ENCODE results near the gene NUDT14.

The NUDT14 gene

DNA sequence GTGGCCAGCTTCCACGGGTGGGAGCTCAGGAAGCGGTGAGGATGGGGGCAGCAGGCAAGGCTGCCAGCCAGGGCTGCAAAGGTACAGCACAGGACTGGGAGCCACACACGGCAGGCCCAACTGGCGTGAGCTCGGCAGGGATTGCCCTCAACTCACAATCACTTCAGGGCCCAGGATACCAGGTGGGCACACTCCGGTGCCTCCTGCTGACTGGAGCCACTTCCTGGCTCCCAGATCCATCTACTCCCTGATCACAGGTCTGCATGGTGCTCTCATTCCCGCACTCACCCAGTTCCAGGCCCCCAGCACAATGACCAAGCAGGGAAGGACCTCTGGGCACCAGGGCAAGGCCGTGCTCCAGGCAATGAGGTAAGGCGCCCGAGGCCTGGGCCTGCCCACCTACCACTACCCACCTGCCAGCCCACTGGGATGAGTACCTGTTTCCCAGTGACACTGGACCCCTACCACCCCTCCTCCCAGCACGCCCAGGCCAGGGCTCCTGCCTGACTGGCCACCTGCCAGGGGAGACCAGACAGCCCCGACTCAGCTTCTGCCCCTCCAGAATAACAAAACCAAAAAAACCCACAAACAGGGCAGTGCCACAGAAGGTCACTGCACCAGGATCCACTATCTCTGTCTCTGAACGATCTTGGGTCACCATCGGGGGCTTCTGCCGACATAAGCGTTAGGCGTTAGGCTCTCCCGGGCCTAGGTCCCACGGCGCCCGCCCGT, 14.4 kb downstream of the NUDT14 start (continued):
- TF ChIP-seq HOXC10 (CRISPR knock-in tag; IDR thresholded peaks at IDR 0.05), result no peak
- no peak for TF ChIP-seq SP3 (tag by site-specific recombination; IDR thresholded peaks at IDR 0.05)
- TF ChIP-seq, protein P1, sequence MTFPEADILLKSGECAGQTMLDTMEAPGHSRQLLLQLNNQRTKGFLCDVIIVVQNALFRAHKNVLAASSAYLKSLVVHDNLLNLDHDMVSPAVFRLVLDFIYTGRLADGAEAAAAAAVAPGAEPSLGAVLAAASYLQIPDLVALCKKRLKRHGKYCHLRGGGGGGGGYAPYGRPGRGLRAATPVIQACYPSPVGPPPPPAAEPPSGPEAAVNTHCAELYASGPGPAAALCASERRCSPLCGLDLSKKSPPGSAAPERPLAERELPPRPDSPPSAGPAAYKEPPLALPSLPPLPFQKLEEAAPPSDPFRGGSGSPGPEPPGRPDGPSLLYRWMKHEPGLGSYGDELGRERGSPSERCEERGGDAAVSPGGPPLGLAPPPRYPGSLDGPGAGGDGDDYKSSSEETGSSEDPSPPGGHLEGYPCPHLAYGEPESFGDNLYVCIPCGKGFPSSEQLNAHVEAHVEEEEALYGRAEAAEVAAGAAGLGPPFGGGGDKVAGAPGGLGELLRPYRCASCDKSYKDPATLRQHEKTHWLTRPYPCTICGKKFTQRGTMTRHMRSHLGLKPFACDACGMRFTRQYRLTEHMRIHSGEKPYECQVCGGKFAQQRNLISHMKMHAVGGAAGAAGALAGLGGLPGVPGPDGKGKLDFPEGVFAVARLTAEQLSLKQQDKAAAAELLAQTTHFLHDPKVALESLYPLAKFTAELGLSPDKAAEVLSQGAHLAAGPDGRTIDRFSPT (tag by site-specific recombination; IDR thresholded peaks at IDR 0.05), result peak; percentile 52; the same call in 1 of the 2 replicates
- no peak for TF ChIP-seq ZNF311 (tag by site-specific recombination; IDR thresholded peaks at IDR 0.05; ENCODE audit: borderline replicate concordance)
- TF ChIP-seq, protein P2, sequence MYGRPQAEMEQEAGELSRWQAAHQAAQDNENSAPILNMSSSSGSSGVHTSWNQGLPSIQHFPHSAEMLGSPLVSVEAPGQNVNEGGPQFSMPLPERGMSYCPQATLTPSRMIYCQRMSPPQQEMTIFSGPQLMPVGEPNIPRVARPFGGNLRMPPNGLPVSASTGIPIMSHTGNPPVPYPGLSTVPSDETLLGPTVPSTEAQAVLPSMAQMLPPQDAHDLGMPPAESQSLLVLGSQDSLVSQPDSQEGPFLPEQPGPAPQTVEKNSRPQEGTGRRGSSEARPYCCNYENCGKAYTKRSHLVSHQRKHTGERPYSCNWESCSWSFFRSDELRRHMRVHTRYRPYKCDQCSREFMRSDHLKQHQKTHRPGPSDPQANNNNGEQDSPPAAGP (tag by site-specific recombination; IDR thresholded peaks at IDR 0.05), result peak; percentile 70
- TF ChIP-seq ZNF366 (tag by site-specific recombination; conservative IDR thresholded peaks at IDR 0.05), result no peak
- peak; percentile 3; the same call in 1 of the 2 replicates for TF ChIP-seq GLIS2 (tag by site-specific recombination; IDR thresholded peaks at IDR 0.05)
- no peak for TF ChIP-seq ZNF548 (tag by site-specific recombination; IDR thresholded peaks at IDR 0.05)
- no peak for TF ChIP-seq ZNF510 (tag by site-specific recombination; IDR thresholded peaks at IDR 0.05; ENCODE audit: insufficient replicate concordance)
- TF ChIP-seq ZNF701 (tag by site-specific recombination; IDR thresholded peaks at IDR 0.05), result no peak
- TF ChIP-seq ZNF626 (tag by site-specific recombination; IDR thresholded peaks at IDR 0.05), result no peak
- no peak for TF ChIP-seq ZNF426 (tag by site-specific recombination; IDR thresholded peaks at IDR 0.05)
- peak; percentile 30; the same call in 1 of the 2 replicates for TF ChIP-seq EGR2 (tag by site-specific recombination; IDR thresholded peaks at IDR 0.05; ENCODE audit: low read depth)
- TF ChIP-seq IKZF3 (tag by site-specific recombination; IDR thresholded peaks at IDR 0.05), result 0 out of 2 replicates have a peak, but pooled peaks have one; percentile 36
- TF ChIP-seq ZNF596 (tag by site-specific recombination; IDR thresholded peaks at IDR 0.05), result no peak
- TF ChIP-seq ZNF112 (tag by site-specific recombination; IDR thresholded peaks at IDR 0.05), result no peak
- TF ChIP-seq, protein P3, sequence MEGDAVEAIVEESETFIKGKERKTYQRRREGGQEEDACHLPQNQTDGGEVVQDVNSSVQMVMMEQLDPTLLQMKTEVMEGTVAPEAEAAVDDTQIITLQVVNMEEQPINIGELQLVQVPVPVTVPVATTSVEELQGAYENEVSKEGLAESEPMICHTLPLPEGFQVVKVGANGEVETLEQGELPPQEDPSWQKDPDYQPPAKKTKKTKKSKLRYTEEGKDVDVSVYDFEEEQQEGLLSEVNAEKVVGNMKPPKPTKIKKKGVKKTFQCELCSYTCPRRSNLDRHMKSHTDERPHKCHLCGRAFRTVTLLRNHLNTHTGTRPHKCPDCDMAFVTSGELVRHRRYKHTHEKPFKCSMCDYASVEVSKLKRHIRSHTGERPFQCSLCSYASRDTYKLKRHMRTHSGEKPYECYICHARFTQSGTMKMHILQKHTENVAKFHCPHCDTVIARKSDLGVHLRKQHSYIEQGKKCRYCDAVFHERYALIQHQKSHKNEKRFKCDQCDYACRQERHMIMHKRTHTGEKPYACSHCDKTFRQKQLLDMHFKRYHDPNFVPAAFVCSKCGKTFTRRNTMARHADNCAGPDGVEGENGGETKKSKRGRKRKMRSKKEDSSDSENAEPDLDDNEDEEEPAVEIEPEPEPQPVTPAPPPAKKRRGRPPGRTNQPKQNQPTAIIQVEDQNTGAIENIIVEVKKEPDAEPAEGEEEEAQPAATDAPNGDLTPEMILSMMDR (tag by site-specific recombination; IDR thresholded peaks at IDR 0.05), result no peak
- peak; percentile 74 for TF ChIP-seq ZBTB8A (tag by site-specific recombination; IDR thresholded peaks at IDR 0.05)
- TF ChIP-seq, protein P4, sequence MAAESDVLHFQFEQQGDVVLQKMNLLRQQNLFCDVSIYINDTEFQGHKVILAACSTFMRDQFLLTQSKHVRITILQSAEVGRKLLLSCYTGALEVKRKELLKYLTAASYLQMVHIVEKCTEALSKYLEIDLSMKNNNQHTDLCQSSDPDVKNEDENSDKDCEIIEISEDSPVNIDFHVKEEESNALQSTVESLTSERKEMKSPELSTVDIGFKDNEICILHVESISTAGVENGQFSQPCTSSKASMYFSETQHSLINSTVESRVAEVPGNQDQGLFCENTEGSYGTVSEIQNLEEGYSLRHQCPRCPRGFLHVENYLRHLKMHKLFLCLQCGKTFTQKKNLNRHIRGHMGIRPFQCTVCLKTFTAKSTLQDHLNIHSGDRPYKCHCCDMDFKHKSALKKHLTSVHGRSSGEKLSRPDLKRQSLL (tag by site-specific recombination; IDR thresholded peaks at IDR 0.05), result no peak
- no peak for TF ChIP-seq REPIN1 (tag by site-specific recombination; IDR thresholded peaks at IDR 0.05; ENCODE audit: low read depth)
- TF ChIP-seq ZNF791 (tag by site-specific recombination; IDR thresholded peaks at IDR 0.05), result no peak
- peak; percentile 44; the same call in 1 of the 2 replicates for TF ChIP-seq ZBTB20 (tag by site-specific recombination; IDR thresholded peaks at IDR 0.05)
- TF ChIP-seq ZBTB48 (tag by site-specific recombination; IDR thresholded peaks at IDR 0.05), result no peak; the same call in 1 of the 2 replicates
- no peak for TF ChIP-seq ZNF184 (tag by site-specific recombination; IDR thresholded peaks at IDR 0.05)
- TF ChIP-seq SP2 (tag by site-specific recombination; IDR thresholded peaks at IDR 0.05), result 0 out of 2 replicates have a peak, but pooled peaks have one; percentile 1
- TF ChIP-seq MYNN (tag by site-specific recombination; IDR thresholded peaks at IDR 0.05; ENCODE audit: borderline replicate concordance), result no peak
- TF ChIP-seq ZNF670 (tag by site-specific recombination; IDR thresholded peaks at IDR 0.05; ENCODE audit: low read depth), result no peak
- 0 out of 2 replicates have a peak, but pooled peaks have one; percentile 33 for TF ChIP-seq ZEB2 (tag by site-specific recombination; IDR thresholded peaks at IDR 0.05)
- no peak for TF ChIP-seq ZXDB (tag by site-specific recombination; IDR thresholded peaks at IDR 0.05)
- TF ChIP-seq ZNF169 (tag by site-specific recombination; IDR thresholded peaks at IDR 0.05), result no peak
- no peak for TF ChIP-seq ZNF555 (tag by site-specific recombination; conservative IDR thresholded peaks at IDR 0.05)
- TF ChIP-seq ZNF138 (tag by site-specific recombination; IDR thresholded peaks at IDR 0.05; ENCODE audit: borderline replicate concordance), result no peak

All from HEK293 (cell line).